Measurements from ENCODE around the gene AZIN2. TPM values are rescaled to one million over a fixed set of nuclear protein-coding genes. Genes with fewer than 3 reads are reported as not detected.

The AZIN2 gene
- total RNA-seq, 1 donor from 2014 or later: 10.4 TPM

DNA sequence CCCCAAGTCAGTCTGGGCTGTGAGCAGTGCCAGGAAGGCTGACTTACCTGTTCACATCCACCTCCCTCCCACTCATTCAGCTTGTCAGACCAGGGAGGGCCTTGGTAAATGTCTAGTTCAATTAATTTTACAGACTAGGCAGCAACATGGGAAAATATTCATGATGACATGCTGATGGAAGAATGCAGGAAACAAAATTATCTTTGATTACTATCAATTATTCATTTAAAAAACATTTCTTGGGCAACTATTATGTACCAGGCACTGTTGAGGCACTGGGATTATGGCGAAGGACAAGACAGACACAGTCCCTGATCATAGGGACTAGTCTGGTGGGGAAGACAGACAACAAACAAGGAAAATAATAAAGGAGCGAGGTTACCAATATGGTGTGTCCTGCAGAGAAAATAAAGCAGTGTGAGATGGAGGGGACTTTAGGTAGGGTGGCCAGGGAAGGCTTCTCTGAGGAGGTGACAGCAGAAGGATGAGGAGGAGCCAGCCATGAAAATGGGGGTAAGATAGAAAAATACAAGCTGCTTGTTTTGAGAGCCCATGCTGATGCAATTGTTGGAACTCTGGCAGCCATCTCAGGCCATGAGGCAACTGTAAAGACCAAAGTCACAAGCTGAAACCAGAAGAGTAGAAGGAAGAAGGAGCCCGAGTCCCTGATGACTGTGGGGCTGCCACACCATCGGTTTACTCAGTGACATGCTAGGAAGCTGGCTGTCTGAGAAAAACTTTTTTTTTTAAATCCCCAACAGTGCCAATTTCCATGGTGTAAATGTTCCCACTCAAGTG is 86.9 kb downstream of the AZIN2 start:
- Mint-ChIP-seq H3K9me3 (ENCODE audit: unreplicated experiment) (peaks cover 4% of the 10 kb centered on the region), H3K27ac (ENCODE audit: unreplicated experiment) (peak overlapping the region; percentile 90), H3K4me3 (ENCODE audit: unreplicated experiment) (no peak overlapping the region), H3K27me3 (ENCODE audit: unreplicated experiment) (no peaks in the 10 kb centered on the region), H3K4me1 (ENCODE audit: unreplicated experiment) (peaks cover 87% of the 10 kb centered on the region), H3K36me3 (ENCODE audit: unreplicated experiment) (peaks cover 44% of the 10 kb centered on the region)
- DNase-seq (ENCODE audit: extremely low spot score, unreplicated experiment): no peak
- TF ChIP-seq, protein P1, sequence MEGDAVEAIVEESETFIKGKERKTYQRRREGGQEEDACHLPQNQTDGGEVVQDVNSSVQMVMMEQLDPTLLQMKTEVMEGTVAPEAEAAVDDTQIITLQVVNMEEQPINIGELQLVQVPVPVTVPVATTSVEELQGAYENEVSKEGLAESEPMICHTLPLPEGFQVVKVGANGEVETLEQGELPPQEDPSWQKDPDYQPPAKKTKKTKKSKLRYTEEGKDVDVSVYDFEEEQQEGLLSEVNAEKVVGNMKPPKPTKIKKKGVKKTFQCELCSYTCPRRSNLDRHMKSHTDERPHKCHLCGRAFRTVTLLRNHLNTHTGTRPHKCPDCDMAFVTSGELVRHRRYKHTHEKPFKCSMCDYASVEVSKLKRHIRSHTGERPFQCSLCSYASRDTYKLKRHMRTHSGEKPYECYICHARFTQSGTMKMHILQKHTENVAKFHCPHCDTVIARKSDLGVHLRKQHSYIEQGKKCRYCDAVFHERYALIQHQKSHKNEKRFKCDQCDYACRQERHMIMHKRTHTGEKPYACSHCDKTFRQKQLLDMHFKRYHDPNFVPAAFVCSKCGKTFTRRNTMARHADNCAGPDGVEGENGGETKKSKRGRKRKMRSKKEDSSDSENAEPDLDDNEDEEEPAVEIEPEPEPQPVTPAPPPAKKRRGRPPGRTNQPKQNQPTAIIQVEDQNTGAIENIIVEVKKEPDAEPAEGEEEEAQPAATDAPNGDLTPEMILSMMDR (IDR thresholded peaks at IDR 0.05): no peak

DNA sequence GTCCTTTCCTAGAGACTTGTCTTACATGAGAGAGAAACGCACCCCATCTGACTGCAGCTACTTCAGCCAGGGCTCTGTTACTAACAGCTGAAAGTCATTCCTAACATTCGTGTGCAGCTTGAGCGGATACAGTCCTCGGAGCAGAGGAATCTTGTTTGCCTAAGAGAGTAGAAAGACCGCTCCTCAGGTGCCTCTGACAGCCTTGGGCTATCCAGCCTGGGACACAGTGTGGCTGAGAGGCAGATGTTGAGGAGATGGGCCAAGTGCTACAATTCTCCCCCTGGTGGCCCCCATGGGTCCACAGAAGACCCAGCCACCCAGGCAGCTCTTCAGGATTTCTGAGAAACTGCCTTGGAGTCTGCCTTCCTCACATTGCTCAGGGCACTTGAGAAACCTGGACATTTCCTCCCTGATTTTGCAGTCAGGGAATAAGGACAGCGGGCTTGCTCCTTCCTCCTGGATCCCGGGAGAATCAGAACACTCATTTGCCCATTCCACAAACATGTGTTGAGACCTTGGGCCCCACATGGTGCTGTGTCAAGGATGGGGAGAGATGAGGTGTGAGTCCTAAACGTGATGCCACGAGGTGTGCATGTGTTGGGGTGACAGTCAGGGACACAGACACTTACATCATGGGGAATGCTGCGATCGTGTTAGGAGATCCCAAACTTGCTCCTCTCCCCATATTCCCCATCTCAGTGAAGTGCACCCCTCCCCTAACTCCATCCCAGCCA is 87.8 kb downstream of the AZIN2 start:
- DNase-seq (ENCODE audit: extremely low spot score, unreplicated experiment): no peak
- TF ChIP-seq, protein P1 (IDR thresholded peaks at IDR 0.05): peak; percentile 36
- peaks cover 51% of the 10 kb centered on the region for H3K36me3 Mint-ChIP-seq (ENCODE audit: unreplicated experiment)
- H3K27me3 Mint-ChIP-seq (ENCODE audit: unreplicated experiment): no peaks in the 10 kb centered on the region
- peaks cover 87% of the 10 kb centered on the region for H3K4me1 Mint-ChIP-seq (ENCODE audit: unreplicated experiment)
- peak overlapping the region; percentile 26 for H3K4me3 Mint-ChIP-seq (ENCODE audit: unreplicated experiment)
- H3K27ac Mint-ChIP-seq (ENCODE audit: unreplicated experiment): peak overlapping the region; percentile 90
- peaks cover 4% of the 10 kb centered on the region for H3K9me3 Mint-ChIP-seq (ENCODE audit: unreplicated experiment)

DNA sequence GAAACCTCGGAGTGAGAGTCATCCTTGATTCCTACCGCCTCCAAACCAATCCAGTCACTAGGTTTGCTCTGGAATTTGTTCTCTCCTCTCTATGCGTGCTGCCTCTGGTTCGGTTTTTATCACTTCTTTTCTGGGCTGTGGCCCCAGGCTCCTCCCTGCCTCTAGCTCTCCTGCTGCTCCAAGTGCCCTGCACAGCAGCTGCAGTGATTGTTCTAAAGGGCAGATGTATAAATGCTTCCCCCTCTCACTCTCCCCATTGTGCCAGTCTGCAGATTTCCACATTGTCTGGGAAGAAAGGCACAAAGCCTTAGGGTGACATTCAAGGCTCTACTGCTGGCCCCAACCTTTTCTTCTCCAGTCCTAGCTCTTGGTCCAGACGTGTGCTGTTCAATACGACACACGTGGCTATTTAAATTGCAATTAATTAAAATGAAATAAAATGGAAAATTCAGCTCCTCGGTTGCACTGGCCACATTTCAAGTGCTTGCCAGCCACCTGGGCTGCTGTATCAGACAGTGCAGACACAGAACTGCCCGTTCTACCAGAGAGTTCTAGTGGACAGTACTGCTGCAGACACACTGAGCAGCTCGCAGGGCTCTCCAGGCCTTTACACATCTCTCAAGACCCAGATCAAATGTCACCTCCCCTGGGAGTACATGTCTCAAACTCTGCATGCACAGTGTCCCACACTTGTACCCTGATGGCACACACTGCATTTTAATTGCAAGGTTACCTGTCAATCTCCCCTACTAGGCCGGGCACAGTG is 88.5 kb downstream of the AZIN2 start:
- Mint-ChIP-seq H3K4me1 (ENCODE audit: unreplicated experiment) (peaks cover 81% of the 10 kb centered on the region), H3K9me3 (ENCODE audit: unreplicated experiment) (peaks cover 4% of the 10 kb centered on the region), H3K4me3 (ENCODE audit: unreplicated experiment) (peak overlapping the region; percentile 50), H3K27me3 (ENCODE audit: unreplicated experiment) (no peaks in the 10 kb centered on the region), H3K36me3 (ENCODE audit: unreplicated experiment) (peaks cover 52% of the 10 kb centered on the region), H3K27ac (ENCODE audit: unreplicated experiment) (peak overlapping the region; percentile 90)
- DNase-seq (ENCODE audit: extremely low spot score, unreplicated experiment): no peak
- TF ChIP-seq, protein P1 (IDR thresholded peaks at IDR 0.05): no peak

Other genes starting within 250 kb of the AZIN2 start
- 2.0 and 3.2 TPM in 2 replicates for gene FNDC5, start 210.2 kb upstream of the AZIN2 start, total RNA-seq
- not detected in 2 replicates for gene HPCA, start 194.7 kb upstream of the AZIN2 start, total RNA-seq
- gene TMEM54, start 179.8 kb upstream of the AZIN2 start, total RNA-seq: 7.3 and 9.8 TPM in 2 replicates
- gene RNF19B, start 116.3 kb upstream of the AZIN2 start, total RNA-seq: 12.6 and 15.3 TPM in 2 replicates
- 93.0 and 94.6 TPM in 2 replicates for gene AK2, start 44.3 kb upstream of the AZIN2 start, total RNA-seq
- 71.8 and 78.7 TPM in 2 replicates for gene TRIM62, start 100.9 kb downstream of the AZIN2 start, total RNA-seq
- gene ZNF362, start 175.3 kb downstream of the AZIN2 start, total RNA-seq: 97.0 and 110 TPM in 2 replicates
- 0.35 TPM in 1 of 2 replicates, not detected in the other for gene A3GALT2, start 239.9 kb downstream of the AZIN2 start, total RNA-seq